Astrocyte of the spinal cord (primary cell): ENCODE data around the gene PIGX.

ENCODE experiments used
- DNase-seq: peaks from one replicate; pipeline ENCODE4 v3.0.0; 2011; ENCODE audit warnings: low read depth, low spot score
- H3K4me3 ChIP-seq: 2 replicates; pipeline ENCODE4 v1.5.1; 2011; ENCODE audit warnings: low read depth, mild to moderate bottlenecking, low read length, moderate library complexity
- in situ Hi-C: cut with HindIII; loops from 2 replicates; pipeline ENCODE4 v1.10.0; 2017; ENCODE audit warnings: low sequenced_read_pairs
- TF ChIP-seq, protein P1 (sequence below): IDR thresholded peaks from 2 replicates; pipeline ENCODE4 v1.5.1; 2012; ENCODE audit warnings: low read depth, mild to moderate bottlenecking, low read length, inconsistent platforms

PIGX gene

DNA sequence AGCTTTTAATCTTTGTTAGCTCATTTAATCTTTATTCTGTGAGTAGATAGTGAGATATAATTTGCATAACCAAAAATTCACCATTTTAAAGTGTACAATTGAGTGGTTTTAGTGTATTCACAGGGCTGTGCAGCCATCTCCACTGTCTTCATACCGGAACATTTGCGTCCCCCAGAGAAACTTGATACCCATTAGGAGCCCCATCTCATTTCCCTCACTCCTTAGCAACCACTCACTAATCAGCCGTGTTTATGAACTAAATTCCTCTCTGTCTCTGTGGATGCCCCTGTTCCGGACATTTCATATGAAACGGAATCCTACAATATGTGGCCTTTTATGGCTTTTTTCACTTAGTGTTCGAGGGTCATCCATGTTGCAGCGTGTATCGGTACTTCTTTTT is 65.7 kb downstream of the PIGX start:
- TF ChIP-seq, protein P1, sequence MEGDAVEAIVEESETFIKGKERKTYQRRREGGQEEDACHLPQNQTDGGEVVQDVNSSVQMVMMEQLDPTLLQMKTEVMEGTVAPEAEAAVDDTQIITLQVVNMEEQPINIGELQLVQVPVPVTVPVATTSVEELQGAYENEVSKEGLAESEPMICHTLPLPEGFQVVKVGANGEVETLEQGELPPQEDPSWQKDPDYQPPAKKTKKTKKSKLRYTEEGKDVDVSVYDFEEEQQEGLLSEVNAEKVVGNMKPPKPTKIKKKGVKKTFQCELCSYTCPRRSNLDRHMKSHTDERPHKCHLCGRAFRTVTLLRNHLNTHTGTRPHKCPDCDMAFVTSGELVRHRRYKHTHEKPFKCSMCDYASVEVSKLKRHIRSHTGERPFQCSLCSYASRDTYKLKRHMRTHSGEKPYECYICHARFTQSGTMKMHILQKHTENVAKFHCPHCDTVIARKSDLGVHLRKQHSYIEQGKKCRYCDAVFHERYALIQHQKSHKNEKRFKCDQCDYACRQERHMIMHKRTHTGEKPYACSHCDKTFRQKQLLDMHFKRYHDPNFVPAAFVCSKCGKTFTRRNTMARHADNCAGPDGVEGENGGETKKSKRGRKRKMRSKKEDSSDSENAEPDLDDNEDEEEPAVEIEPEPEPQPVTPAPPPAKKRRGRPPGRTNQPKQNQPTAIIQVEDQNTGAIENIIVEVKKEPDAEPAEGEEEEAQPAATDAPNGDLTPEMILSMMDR: no peak
- no peak overlapping the region for H3K4me3 ChIP-seq
- in situ Hi-C loops: no loop called here
- DNase-seq: no peak

DNA sequence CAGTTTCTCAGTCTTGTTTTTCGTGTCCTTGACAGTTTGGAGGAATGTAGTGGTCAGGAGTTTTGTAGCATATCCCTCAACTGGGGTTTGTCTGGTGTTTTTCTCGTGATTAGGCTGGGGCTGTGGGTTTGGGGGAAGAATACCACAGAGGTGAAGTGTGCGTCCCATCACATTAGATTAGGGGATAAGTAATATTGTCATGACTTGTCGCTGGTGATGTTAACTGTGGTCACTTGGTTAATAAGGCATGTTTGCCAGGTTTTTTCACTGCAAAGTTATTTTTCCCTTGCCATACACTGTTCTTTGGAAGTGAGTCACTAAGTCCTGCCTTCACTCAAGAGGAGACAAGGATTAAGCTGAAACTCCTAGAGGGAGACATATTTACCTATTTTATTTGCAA is 66.6 kb downstream of the PIGX start:
- no peak overlapping the region for H3K4me3 ChIP-seq
- peak; percentile 76 for DNase-seq
- TF ChIP-seq, protein P1: no peak
- in situ Hi-C loops: no loop called here

DNA sequence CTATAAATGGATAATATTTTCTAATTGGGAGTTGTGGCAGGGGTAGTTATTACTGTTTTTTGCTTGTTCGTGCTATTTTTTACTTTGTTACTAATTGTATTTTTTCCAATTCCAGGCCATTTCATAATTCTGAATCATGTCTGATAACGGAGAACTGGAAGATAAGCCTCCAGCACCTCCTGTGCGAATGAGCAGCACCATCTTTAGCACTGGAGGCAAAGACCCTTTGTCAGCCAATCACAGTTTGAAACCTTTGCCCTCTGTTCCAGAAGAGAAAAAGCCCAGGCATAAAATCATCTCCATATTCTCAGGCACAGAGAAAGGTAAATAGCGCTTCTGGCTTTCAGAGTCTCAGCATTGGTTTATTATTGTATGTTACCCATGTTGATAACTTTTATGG is 70.3 kb downstream of the PIGX start:
- no peak overlapping the region for H3K4me3 ChIP-seq
- in situ Hi-C loops: no loop called here
- TF ChIP-seq, protein P1: no peak
- no peak for DNase-seq
